ENCODE data around the gene HIPK2.

The HIPK2 gene

GRCh38 chr7:139661903-139662302 lies 115.9 kb downstream of the HIPK2 start:
- Histone ChIP-seq H3K9me2 (ENCODE audit: low read depth, low read length) (no peaks in the 10 kb centered on the region), H3K9ac (ENCODE audit: low read length) (no peak overlapping the region), H3K4me1 (ENCODE audit: insufficient read depth, low read length, severe bottlenecking) (no peaks in the 10 kb centered on the region), H3F3A (ENCODE audit: insufficient read depth, low read length) (no peaks in the 10 kb centered on the region), H3K9me3 (ENCODE audit: low read length) (no peaks in the 10 kb centered on the region), H3K27ac (ENCODE audit: low read depth, low read length, poor library complexity, severe bottlenecking) (no peak overlapping the region), H2AFZ (ENCODE audit: low read length) (no peak overlapping the region), H3K36me3 (ENCODE audit: insufficient read depth, low read length) (no peaks in the 10 kb centered on the region), H3K27me3 (ENCODE audit: insufficient read depth, low read length) (no peaks in the 10 kb centered on the region), H3K4me3 (ENCODE audit: low read depth, low read length, poor library complexity, severe bottlenecking) (no peak overlapping the region), H4K20me1 (ENCODE audit: insufficient read depth, low read length) (no peaks in the 10 kb centered on the region), H3K79me2 (ENCODE audit: insufficient read depth, low read length) (no peaks in the 10 kb centered on the region), H3K4me2 (ENCODE audit: low read length) (no peak overlapping the region)
- TF ChIP-seq EZH2 (IDR thresholded peaks at IDR 0.05; ENCODE audit: borderline replicate concordance, low read length) (no peak), CTCF (IDR thresholded peaks at IDR 0.05; ENCODE audit: low read length) (no peak)

- Histone ChIP-seq H3K27ac (ENCODE audit: low read depth, low read length, poor library complexity, severe bottlenecking) (no peak overlapping the region), H3K9ac (ENCODE audit: low read length) (no peak overlapping the region), H3K9me2 (ENCODE audit: low read depth, low read length) (no peaks in the 10 kb centered on the region), H3K4me2 (ENCODE audit: low read length) (no peak overlapping the region), H3K4me1 (ENCODE audit: insufficient read depth, low read length, severe bottlenecking) (no peaks in the 10 kb centered on the region), H3K4me3 (ENCODE audit: low read depth, low read length, poor library complexity, severe bottlenecking) (no peak overlapping the region), H3F3A (ENCODE audit: insufficient read depth, low read length) (no peaks in the 10 kb centered on the region), H3K36me3 (ENCODE audit: insufficient read depth, low read length) (no peaks in the 10 kb centered on the region), H4K20me1 (ENCODE audit: insufficient read depth, low read length) (no peaks in the 10 kb centered on the region), H3K9me3 (ENCODE audit: low read length) (no peaks in the 10 kb centered on the region), H3K27me3 (ENCODE audit: insufficient read depth, low read length) (no peaks in the 10 kb centered on the region), H2AFZ (ENCODE audit: low read length) (no peak overlapping the region), H3K79me2 (ENCODE audit: insufficient read depth, low read length) (no peaks in the 10 kb centered on the region)
- TF ChIP-seq CTCF (IDR thresholded peaks at IDR 0.05; ENCODE audit: low read length) (no peak), EZH2 (IDR thresholded peaks at IDR 0.05; ENCODE audit: borderline replicate concordance, low read length) (no peak)
Observed at GRCh38 chr7:139661043-139661440, 116.8 kb downstream of the HIPK2 start.

GRCh38 chr7:139660317-139661042 lies 117.3 kb downstream of the HIPK2 start:
- no peaks in the 10 kb centered on the region for H4K20me1 ChIP-seq (ENCODE audit: insufficient read depth, low read length)
- no peak overlapping the region for H3K4me3 ChIP-seq (ENCODE audit: low read depth, low read length, poor library complexity, severe bottlenecking)
- no peaks in the 10 kb centered on the region for H3K9me2 ChIP-seq (ENCODE audit: low read depth, low read length)
- H3K79me2 ChIP-seq (ENCODE audit: insufficient read depth, low read length) = no peaks in the 10 kb centered on the region
- TF ChIP-seq CTCF (IDR thresholded peaks at IDR 0.05; ENCODE audit: low read length) = no peak
- no peak for TF ChIP-seq EZH2 (IDR thresholded peaks at IDR 0.05; ENCODE audit: borderline replicate concordance, low read length)
- H3K9ac ChIP-seq (ENCODE audit: low read length) = no peak overlapping the region
- H3K9me3 ChIP-seq (ENCODE audit: low read length) = no peaks in the 10 kb centered on the region
- H3F3A ChIP-seq (ENCODE audit: insufficient read depth, low read length) = no peaks in the 10 kb centered on the region
- H3K27me3 ChIP-seq (ENCODE audit: insufficient read depth, low read length) = no peaks in the 10 kb centered on the region
- no peak overlapping the region for H3K4me2 ChIP-seq (ENCODE audit: low read length)
- H3K36me3 ChIP-seq (ENCODE audit: insufficient read depth, low read length) = no peaks in the 10 kb centered on the region
- no peak overlapping the region for H3K27ac ChIP-seq (ENCODE audit: low read depth, low read length, poor library complexity, severe bottlenecking)
- H3K4me1 ChIP-seq (ENCODE audit: insufficient read depth, low read length, severe bottlenecking) = no peaks in the 10 kb centered on the region
- no peak overlapping the region for H2AFZ ChIP-seq (ENCODE audit: low read length)

Measured in OCI-LY1 (cell line).